ENCODE measurements around the gene DNAH2.

DNAH2 gene

GRCh38 chr17:7775051-7775450 is 57.5 kb downstream of the DNAH2 start:
- no peak overlapping the region for H3K4me3 ChIP-seq (ENCODE audit: low read depth, low read length, poor library complexity, severe bottlenecking)
- no peaks in the 10 kb centered on the region for H3K9me2 ChIP-seq (ENCODE audit: low read depth, low read length)
- H3K4me2 ChIP-seq (ENCODE audit: low read length) = no peak overlapping the region
- no peaks in the 10 kb centered on the region for H3K9me3 ChIP-seq (ENCODE audit: low read length)
- TF ChIP-seq, protein P1, sequence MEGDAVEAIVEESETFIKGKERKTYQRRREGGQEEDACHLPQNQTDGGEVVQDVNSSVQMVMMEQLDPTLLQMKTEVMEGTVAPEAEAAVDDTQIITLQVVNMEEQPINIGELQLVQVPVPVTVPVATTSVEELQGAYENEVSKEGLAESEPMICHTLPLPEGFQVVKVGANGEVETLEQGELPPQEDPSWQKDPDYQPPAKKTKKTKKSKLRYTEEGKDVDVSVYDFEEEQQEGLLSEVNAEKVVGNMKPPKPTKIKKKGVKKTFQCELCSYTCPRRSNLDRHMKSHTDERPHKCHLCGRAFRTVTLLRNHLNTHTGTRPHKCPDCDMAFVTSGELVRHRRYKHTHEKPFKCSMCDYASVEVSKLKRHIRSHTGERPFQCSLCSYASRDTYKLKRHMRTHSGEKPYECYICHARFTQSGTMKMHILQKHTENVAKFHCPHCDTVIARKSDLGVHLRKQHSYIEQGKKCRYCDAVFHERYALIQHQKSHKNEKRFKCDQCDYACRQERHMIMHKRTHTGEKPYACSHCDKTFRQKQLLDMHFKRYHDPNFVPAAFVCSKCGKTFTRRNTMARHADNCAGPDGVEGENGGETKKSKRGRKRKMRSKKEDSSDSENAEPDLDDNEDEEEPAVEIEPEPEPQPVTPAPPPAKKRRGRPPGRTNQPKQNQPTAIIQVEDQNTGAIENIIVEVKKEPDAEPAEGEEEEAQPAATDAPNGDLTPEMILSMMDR (IDR thresholded peaks at IDR 0.05; ENCODE audit: low read length) = no peak
- no peak for TF ChIP-seq EZH2 (IDR thresholded peaks at IDR 0.05; ENCODE audit: borderline replicate concordance, low read length)
- no peaks in the 10 kb centered on the region for H4K20me1 ChIP-seq (ENCODE audit: insufficient read depth, low read length)
- peaks cover 8% of the 10 kb centered on the region; the same call in 1 of the 2 replicates for H3K27me3 ChIP-seq (ENCODE audit: insufficient read depth, low read length)
- H3F3A ChIP-seq (ENCODE audit: insufficient read depth, low read length) = no peaks in the 10 kb centered on the region
- no peaks in the 10 kb centered on the region for H3K36me3 ChIP-seq (ENCODE audit: insufficient read depth, low read length)
- H3K9ac ChIP-seq (ENCODE audit: low read length) = no peak overlapping the region
- H3K79me2 ChIP-seq (ENCODE audit: insufficient read depth, low read length) = no peaks in the 10 kb centered on the region
- no peak overlapping the region for H2AFZ ChIP-seq (ENCODE audit: low read length)
- no peak overlapping the region for H3K27ac ChIP-seq (ENCODE audit: low read depth, low read length, poor library complexity, severe bottlenecking)
- no peaks in the 10 kb centered on the region for H3K4me1 ChIP-seq (ENCODE audit: insufficient read depth, low read length, severe bottlenecking)

GRCh38 chr17:7777017-7777416 is 59.5 kb downstream of the DNAH2 start:
- no peak overlapping the region for H2AFZ ChIP-seq (ENCODE audit: low read length)
- no peaks in the 10 kb centered on the region for H3K36me3 ChIP-seq (ENCODE audit: insufficient read depth, low read length)
- H3K9me3 ChIP-seq (ENCODE audit: low read length) = no peaks in the 10 kb centered on the region
- no peak for TF ChIP-seq EZH2 (IDR thresholded peaks at IDR 0.05; ENCODE audit: borderline replicate concordance, low read length)
- TF ChIP-seq, protein P1 (IDR thresholded peaks at IDR 0.05; ENCODE audit: low read length) = no peak
- H3K4me2 ChIP-seq (ENCODE audit: low read length) = no peak overlapping the region
- H3K4me1 ChIP-seq (ENCODE audit: insufficient read depth, low read length, severe bottlenecking) = no peaks in the 10 kb centered on the region
- no peaks in the 10 kb centered on the region for H4K20me1 ChIP-seq (ENCODE audit: insufficient read depth, low read length)
- H3K9ac ChIP-seq (ENCODE audit: low read length) = no peak overlapping the region
- no peak overlapping the region for H3K4me3 ChIP-seq (ENCODE audit: low read depth, low read length, poor library complexity, severe bottlenecking)
- peaks cover 8% of the 10 kb centered on the region; the same call in 1 of the 2 replicates for H3K27me3 ChIP-seq (ENCODE audit: insufficient read depth, low read length)
- no peaks in the 10 kb centered on the region for H3K9me2 ChIP-seq (ENCODE audit: low read depth, low read length)
- no peaks in the 10 kb centered on the region for H3F3A ChIP-seq (ENCODE audit: insufficient read depth, low read length)
- no peak overlapping the region for H3K27ac ChIP-seq (ENCODE audit: low read depth, low read length, poor library complexity, severe bottlenecking)
- H3K79me2 ChIP-seq (ENCODE audit: insufficient read depth, low read length) = no peaks in the 10 kb centered on the region

- TF ChIP-seq, protein P1 (IDR thresholded peaks at IDR 0.05; ENCODE audit: low read length) = no peak
- TF ChIP-seq EZH2 (IDR thresholded peaks at IDR 0.05; ENCODE audit: borderline replicate concordance, low read length) = no peak
- Histone ChIP-seq H3K9me2 (ENCODE audit: low read depth, low read length) (no peaks in the 10 kb centered on the region), H3K36me3 (ENCODE audit: insufficient read depth, low read length) (no peaks in the 10 kb centered on the region), H3K4me3 (ENCODE audit: low read depth, low read length, poor library complexity, severe bottlenecking) (no peak overlapping the region), H3K9ac (ENCODE audit: low read length) (no peak overlapping the region), H3K27ac (ENCODE audit: low read depth, low read length, poor library complexity, severe bottlenecking) (no peak overlapping the region), H2AFZ (ENCODE audit: low read length) (no peak overlapping the region), H3K27me3 (ENCODE audit: insufficient read depth, low read length) (peaks cover 3% of the 10 kb centered on the region; the same call in 1 of the 2 replicates), H3K4me1 (ENCODE audit: insufficient read depth, low read length, severe bottlenecking) (no peaks in the 10 kb centered on the region), H3F3A (ENCODE audit: insufficient read depth, low read length) (no peaks in the 10 kb centered on the region), H3K9me3 (ENCODE audit: low read length) (no peaks in the 10 kb centered on the region), H4K20me1 (ENCODE audit: insufficient read depth, low read length) (no peaks in the 10 kb centered on the region), H3K4me2 (ENCODE audit: low read length) (no peak overlapping the region), H3K79me2 (ENCODE audit: insufficient read depth, low read length) (no peaks in the 10 kb centered on the region)
These were observed 63.2 kb downstream of the DNAH2 start for GRCh38 chr17:7780736-7781135.
